HG02588 (cell line): Measurements from ENCODE around the gene SLC22A4.

ENCODE experiments used
- ATAC-seq: cut with Tn5 transposase; IDR thresholded peaks from one replicate; pipeline ENCODE4 v1.9.1; 2021; ENCODE audit warnings: mild to moderate bottlenecking, moderate library complexity; ENCODE audit not compliant: unreplicated experiment

SLC22A4 gene

DNA sequence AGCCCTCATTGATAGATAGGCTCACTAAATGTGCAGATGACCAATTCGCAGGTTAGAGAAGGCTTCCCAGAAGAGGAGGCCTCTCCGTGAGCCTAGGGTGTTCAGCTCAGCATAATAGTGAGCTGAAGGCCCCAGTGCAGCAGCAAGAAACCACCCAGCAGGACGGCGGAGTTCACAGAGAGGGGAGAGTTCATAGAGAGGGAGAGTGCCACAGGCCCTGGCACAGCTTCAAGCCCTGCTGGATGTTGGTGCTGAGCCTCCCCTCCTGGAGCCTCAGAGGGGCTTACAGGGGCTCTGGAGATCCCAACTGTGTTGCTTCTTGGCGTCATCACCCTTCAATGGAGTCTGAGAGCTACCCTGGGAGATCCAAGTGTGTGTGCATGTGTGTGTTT, 77.4 kb downstream of the SLC22A4 start:
- no peak for ATAC-seq

GRCh38 chr5:132372127-132372526, 77.9 kb downstream of the SLC22A4 start:
- ATAC-seq = no peak

DNA sequence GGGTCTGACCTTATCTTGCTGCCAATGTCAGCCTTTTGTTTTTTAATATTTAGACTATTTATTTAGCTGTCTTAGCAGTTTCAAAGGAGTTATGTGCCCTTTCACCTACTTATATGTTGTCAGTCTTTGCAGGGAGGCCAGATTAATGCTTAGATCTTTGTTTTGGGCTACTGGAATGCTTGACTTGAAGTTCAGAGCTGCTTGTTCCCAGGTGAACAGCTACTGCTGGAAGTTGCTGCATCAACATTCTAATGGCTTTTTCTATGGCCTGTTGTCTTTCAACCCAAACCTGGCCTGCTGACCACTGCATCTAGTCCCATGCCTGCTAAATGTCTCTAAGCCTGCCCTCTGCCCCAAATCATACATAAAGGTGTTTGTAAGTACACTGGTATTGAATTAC, 78.3 kb downstream of the SLC22A4 start:
- no peak for ATAC-seq

DNA sequence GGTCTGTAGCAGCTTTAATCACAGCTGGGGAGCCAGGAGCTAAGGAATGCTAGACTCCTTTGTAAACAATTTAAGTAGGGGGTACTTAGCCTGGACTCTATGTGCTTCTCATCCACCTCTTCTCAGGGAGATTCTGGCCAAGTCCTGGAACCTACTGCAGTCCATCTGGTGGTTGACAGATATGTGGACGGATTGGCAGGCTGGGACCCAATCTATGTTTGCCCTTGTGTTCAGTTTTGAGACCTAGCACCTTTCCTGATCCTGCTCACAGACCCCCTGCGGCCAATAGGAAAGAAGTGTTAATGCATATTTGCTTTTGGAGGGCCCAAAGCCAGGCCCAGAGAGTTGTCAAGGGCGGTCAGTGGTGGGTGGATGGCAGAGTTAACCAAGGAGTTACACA, 81.8 kb downstream of the SLC22A4 start:
- ATAC-seq = no peak

GRCh38 chr5:132376694-132377641, 82.8 kb downstream of the SLC22A4 start:
- ATAC-seq = no peak

DNA sequence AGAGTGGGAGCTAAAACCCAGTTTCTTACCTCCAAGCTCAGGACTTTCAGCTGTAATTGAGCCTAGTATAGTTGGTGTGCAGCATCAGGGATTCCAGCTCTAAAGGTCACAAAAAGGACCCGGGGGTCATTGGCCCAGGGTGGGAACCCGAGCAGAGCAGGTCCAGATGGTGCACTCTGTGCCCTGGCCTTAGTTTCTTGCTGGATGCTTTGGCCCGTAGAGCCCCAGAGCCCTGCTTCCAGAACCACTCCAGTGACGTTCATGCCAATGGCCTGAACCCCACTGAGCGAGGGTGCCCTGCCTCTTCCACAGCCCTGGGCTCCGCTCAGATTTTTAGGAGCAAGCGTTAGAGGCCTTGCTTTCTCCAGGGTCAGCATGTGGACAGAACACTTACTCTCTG, 83.5 kb downstream of the SLC22A4 start:
- no peak for ATAC-seq

GRCh38 chr5:132378580-132378979, 84.4 kb downstream of the SLC22A4 start:
- ATAC-seq = no peak

- ATAC-seq = no peak
Observed at GRCh38 chr5:132380047-132380446, 85.9 kb downstream of the SLC22A4 start.

DNA sequence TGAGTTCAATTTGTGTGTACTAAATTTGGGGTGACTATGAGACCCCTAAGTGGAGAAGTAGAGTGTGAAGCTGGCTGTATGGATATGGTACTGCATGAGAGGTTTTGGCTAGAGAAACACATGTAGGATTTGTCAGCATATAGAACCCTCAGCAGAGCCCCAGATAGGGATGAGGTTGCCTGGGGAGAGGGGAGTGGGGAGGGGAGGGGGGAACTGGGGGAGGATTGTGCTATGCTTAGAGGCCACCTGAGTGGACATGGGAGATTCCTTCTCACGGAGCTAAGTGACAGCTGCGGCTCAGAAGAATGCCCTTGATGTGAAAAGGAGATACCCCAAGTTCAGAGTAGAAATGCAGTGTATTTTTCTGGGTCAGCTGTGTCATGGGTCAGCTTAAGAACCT, 86.5 kb downstream of the SLC22A4 start:
- ATAC-seq = no peak

GRCh38 chr5:132381614-132382013, 87.4 kb downstream of the SLC22A4 start:
- ATAC-seq = no peak

- ATAC-seq = no peak
Observed at GRCh38 chr5:132383261-132383660, 89.1 kb downstream of the SLC22A4 start.

DNA sequence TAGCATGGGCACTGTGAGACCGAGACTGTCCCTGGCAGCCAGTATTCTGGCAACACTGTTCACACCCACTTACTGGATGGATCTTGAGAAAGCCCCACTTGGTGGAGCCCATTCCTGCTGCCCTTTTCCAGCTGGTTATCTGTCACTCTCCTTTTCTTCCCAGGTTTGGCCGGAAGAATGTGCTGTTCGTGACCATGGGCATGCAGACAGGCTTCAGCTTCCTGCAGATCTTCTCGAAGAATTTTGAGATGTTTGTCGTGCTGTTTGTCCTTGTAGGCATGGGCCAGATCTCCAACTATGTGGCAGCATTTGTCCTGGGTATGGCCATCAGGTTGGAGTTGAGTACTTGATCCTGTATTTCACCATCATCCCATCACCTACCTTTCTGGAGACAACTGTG, 89.8 kb downstream of the SLC22A4 start:
- ATAC-seq = no peak

GRCh38 chr5:132384506-132385050, 90.4 kb downstream of the SLC22A4 start:
- ATAC-seq = no peak

GRCh38 chr5:132385326-132386105, 91.3 kb downstream of the SLC22A4 start:
- no peak for ATAC-seq

DNA sequence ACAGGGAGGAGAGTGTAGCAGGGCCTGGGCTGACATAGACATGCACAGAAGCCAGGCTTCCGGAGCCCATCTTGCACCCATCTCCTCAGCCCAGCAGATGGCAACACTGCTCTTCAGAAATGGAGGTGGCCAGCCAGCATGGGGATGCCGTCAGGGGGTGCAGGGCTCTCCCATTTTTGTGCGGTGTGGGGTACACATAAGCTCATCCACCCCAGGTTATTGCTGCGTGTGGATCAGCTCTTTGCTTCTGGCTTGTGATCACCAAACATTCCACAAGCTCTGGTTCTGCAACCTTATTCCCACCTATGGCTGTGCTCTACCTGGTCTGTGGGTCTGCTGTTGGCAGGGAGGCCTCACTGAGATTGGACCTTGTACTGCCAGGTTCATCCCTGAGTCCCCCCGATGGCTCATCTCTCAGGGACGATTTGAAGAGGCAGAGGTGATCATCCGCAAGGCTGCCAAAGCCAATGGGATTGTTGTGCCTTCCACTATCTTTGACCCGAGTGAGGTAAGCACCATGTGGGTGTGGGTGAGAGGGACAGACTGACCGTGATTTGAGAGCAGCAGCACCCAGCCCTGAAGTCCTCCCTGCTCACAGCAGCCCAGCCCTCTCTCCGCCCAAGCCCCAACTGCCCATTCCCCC, 92.6 kb downstream of the SLC22A4 start:
- peak; percentile 82 for ATAC-seq

DNA sequence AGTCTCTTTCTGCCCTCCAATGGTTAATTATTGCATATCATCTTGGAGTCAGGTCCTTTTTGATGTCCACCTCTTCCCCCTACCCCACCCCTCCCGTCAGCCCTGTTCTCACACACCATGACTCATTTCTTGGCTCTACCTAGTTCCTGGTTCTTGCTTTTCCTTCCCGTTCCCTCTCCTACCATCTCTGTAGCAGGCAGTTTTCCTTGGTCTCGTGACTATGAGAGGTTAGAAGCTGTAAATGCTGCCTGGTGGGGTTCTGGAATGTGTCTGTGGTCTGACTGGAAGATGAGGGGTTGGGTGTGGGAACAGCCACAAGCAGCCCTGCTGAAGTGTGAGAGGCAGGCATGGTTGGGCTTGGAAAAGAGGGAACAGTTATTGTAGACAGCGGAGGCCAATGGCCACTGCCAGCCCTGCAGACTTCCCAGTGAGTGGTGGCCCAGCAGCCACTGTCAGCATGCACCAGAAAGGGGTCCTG, 93.5 kb downstream of the SLC22A4 start:
- no peak for ATAC-seq

DNA sequence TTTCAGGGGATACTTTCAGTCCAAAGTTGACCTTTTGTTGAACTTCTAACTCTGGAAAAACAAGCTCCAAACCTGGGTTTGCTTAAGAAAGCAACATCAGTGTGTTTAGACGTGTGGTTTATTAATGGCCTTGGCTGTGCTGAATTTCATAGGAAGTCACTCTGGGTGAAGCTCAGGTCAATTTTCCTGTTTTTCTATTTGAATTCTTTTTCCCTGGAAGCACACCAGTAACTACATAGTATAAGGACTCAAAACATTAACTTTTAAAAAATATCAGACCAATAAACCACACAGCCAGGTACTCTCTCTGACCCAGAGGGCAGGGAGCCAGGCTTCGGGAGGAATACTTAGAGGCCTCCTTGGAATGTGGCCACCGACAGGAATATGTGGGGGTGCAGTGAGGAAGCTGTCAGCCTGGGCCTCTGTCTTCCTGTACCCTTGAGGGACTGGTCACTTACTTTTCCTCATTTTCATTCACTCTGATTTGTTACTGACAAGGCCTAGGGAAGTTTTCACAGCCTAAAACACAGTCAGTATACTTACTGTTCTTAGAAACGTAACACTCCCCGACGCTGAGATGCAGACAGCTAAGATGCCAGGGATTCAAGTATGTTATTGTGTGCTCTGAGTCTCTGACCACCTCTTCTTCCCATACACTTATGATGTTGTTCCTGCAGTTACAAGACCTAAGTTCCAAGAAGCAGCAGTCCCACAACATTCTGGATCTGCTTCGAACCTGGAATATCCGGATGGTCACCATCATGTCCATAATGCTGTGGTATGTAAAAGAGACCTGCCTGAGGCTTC, 94.3 kb downstream of the SLC22A4 start:
- no peak for ATAC-seq

DNA sequence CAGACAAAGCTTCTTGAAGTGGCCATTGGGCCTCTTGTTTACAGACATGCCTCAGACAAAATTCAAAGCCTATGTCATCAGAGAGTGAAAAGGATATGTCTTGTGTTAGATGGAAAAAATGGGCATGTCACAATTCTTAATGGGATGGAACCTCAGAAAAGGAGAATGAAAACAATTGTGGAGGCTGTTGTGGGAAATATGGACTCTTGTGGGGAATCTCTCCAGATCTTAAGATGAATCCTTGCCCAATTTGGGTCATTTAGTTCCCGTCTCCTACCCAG, 94.8 kb downstream of the SLC22A4 start:
- no peak for ATAC-seq

GRCh38 chr5:132389585-132390286, 95.5 kb downstream of the SLC22A4 start:
- ATAC-seq = no peak

- no peak for ATAC-seq
Observed at GRCh38 chr5:132391247-132391646, 97.1 kb downstream of the SLC22A4 start.
